Activated CD4-positive, alpha-beta T cell treated with anti-CD3 and anti-CD28 coated beads, Interleukin-2, Interleukin-4, amounts not matched to agents 100 ng/mL and 50 ng/mL, durations not matched to agents 16 hours and 8 hours (primary cell): Measurements from ENCODE around the gene GHITM.
"Not testable (repeated sequence)": the region's sequence is repeated elsewhere in the genome, so short reads cannot be mapped to it uniquely, and the experiment has no call there.

Experiments used
- DNase-seq: peaks from one replicate; pipeline ENCODE4 v3.0.0-alpha.2; 2020; ENCODE audit warnings: low spot score

GHITM gene

DNA sequence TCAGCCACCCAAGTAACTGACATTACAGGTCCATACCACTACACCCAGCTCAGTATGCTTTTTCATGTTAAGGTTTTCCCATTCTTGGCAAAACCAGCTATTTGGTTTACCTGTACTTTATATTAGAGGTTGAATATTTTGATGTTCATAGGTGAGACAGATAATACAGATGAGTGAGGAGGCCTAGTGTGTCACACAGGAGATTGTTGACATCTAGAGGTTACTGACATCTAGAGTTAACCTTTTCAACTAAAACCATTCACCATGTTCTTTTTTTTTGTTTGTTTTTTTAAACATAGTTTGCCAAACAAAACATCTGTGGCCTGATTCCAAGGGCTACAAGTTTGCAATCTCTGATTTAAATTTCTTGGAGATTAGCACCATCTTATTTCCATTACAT lies 8.0 kb downstream of the GHITM start:
- DNase-seq = no peak

DNA sequence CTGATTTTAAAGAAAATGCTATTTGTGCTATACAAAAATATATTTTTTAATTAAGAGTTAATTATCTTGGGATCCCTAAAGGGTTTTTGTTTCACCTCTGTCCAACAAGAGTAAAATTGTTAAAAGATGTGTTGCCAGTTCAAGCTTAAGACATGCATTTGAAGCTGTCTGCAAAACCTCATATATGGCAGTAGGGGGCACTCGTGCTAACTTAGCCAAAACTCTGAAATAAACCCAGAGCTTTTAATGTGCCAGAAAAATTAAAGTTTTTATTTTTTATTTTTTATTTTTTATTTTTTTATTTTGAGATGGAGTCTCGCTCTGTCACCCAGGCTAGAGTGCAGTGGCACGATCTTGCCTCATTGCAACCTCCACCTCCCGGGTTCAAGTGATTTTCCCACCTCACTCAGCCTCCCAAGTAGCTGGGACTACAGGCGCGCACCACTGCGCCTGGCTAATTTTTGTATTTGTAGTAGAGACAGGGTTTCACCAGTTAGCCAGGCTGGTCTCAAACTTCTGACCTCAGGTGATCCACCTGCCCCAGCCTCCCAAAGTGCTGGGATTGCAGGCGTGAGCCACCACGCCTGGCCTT lies 8.8 kb downstream of the GHITM start:
- peak; percentile 33 for DNase-seq

DNA sequence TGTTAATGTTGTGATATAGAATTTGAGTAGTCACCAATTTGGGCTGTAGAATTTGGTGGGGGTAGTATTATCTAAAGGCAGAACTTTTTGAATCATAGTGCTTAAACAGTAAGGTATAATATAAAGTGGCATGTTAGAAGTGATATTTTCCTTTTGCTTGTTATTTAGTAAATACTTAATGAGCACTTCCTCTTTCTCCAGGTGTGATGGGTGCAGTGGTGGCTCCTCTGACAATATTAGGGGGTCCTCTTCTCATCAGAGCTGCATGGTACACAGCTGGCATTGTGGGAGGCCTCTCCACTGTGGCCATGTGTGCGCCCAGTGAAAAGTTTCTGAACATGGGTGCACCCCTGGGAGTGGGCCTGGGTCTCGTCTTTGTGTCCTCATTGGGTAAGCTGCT lies 10.5 kb downstream of the GHITM start:
- DNase-seq = no peak

DNA sequence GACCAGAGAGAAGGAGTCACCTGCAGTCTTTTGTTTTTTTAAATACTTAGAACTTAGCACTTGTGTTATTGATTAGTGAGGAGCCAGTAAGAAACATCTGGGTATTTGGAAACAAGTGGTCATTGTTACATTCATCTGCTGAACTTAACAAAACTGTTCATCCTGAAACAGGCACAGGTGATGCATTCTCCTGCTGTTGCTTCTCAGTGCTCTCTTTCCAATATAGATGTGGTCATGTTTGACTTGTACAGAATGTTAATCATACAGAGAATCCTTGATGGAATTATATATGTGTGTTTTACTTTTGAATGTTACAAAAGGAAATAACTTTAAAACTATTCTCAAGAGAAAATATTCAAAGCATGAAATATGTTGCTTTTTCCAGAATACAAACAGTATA lies 13.5 kb downstream of the GHITM start:
- no peak for DNase-seq

DNA sequence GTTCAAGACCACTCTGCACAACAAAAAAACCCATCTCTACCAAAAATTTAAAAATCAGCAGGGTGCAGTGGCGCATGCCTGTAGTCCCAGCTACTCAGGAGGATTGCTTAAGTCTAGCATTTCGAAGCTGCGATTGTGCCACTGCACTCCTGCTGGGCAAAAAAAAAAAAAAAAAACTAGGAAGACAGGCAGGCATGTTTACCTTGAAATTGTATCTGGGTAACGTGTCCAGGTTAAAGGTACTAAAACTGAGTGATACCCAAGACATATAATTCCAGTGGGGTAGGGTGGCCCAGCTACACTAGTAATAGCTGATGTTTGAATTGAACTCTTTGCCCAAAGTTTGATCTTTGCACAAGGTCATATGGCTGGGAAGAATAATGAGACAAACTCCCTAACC lies 16.2 kb downstream of the GHITM start:
- no peak for DNase-seq

DNA sequence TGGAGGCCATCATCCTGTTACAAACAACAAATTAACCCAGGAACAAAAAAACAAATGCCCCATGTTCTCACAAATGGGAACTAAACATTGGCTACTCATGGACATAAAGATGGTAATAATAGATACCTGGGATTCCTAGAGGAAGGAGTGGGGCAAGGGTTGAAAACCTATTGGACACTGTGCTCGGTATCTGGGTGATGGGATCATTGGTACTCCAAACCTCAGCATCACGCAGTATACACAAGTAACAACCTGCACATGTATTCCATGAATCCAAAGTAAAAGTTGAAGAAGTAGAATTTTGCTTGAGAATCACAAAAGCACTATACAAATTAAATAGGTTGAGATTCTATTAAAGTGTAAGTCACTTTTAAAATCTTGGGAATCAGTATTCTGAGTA lies 16.7 kb downstream of the GHITM start:
- DNase-seq = no peak

DNA sequence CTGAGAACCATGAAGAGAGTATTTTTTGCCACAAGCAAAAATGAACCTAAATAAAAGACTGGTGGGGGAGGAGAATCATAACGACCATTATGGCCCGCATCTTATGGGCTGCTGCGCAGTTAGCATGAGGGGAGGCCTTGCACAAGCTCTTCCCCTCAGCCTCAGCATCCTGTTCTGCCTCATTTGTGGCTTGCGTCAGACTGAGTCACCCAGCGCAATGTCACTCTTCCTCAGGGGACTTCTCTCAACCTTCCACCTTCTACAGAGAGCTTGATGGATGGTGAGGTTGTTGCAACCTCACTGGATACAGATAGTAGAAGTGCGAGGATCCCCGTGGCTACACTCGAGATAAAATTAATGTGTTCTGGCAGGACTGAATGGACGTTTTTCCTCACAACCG lies 17.5 kb downstream of the GHITM start:
- peak; percentile 41 for DNase-seq

DNA sequence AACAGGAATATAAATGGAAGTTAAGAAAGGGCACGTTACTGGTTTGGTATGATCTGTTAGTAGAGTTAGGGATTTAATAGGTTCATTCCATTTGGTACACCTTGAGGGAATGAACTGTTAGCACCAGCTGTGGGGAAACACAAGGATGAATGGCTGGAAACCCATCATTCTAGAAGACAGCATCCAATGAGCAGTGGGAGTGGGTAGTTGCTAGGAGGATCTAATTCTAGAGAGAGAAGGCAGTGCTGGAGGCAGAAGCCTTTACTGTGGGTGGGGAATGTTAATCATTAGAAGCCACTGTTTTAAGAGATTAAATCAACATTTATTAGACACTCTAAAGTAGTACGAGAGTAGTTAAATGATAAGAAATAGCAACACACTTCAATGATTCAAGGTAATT lies 18.8 kb downstream of the GHITM start:
- DNase-seq = no peak

DNA sequence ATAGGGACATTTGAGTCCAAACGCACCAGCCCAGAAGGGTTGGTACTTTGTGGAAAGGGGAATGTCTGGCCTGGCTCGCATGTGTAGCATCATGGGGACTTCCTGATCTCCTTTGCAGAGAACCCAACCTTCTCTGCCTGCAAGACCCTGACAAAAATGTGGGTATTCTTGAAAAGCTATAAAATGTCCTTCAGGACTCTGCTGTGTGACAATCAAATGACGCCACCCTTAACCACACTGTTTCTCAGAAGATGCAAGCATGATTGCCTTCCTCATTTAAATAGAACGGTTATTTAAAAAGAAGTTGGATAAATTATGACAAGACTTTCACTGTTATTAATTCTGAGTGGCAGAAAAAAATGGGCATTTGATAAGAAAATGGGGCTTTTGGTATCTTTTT lies 19.2 kb downstream of the GHITM start:
- no peak for DNase-seq

DNA sequence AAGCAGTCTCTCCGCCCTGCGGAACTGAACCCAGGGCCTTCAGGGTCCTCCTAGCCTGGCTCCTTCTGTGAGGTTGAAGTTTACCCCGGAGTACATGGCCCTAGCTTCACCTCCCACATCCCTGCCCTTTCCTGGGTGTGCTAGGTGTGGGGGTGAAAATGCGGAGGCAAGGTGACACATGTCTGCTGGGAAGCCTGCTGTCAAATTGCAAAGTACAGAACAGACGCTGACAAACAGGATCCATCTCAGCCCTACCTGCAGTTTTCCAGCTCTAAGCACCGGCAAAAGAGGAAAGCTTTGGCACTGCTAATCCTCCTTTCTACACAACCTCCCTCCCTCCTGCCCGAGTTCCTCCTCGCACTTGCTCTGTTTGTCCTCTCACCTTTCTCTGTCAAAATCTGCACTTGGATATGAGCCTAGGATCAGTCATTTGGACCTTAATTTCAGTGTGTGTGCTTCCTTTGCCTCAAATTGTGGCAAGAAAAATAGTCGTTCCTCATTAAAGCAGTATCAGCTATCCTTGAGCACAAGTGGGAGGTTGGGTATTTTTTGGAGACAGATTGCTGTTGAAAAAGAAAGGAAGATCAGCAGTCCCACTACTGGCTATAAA lies 19.9 kb downstream of the GHITM start:
- no peak for DNase-seq

DNA sequence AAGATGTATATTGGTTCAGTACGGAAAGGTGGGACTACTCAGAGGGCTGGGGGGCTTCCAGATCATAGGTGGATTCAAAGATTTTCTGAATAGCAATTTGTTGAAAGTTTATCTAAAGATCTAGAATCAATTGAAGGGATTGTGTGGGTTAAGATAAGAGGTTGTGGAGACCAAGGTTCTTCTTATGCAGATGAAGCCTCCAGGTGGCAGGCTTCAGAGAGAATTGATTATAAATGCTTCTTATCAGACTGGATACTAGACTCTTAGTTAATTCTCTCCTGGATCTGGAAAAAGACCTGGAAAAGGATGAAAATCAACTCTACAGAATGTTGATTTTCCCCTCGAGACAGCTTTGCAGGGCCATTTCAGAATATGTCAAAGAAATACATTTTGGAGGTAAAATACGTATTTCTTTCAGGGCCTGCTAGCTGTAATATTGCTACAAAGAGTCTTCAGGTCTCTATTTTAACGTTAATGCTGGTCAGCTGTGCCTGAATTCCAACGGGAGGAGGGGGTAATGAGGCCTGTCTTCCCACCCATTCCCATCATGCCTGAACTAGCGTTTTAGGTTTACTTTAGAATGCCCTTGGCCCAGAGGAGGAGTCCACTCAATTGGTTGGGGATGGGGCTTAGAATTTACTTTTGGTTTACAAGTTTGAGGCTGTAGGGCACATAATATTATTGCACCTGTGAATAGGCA lies 21.5 kb downstream of the GHITM start:
- no peak for DNase-seq

DNA sequence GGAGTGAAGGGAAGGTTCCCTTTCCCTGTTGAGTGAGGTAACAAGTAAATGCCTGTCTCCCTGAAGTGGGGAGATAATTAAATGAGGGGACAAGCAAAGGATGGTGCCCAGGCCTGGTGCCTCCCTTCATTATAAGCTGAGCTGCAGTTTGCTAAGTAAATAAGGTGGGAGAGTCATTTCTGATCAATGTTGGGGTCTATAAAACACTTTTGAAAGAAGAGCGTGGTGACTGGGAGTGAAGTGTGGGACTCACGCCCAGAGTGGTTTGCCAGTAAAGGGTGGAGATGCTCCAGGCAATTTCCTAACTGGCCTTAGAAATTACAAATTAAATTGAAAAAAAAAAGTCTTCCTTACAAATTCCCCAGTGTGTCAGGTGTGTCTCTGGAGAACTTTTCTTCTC lies 24.7 kb downstream of the GHITM start:
- DNase-seq = no peak

DNA sequence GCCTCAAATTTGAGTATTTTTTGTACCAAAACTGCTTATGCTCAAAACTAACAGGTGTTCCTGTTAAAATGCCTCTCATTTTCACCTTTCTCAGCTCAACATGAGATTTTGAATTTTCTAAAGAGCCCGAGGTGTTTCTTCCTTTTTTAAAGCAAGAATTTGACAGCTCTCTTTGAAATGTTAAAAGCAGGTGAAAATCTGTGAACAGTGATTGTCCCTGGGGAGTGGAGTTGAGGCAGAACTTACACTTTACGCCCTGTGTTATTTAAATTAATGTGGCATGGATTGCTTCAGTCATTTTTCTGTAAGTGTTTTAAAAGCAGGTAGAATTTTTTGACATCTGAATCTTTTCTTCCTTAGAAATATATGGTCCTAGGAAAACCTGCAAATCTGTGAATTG lies 25.1 kb downstream of the GHITM start:
- no peak for DNase-seq

DNA sequence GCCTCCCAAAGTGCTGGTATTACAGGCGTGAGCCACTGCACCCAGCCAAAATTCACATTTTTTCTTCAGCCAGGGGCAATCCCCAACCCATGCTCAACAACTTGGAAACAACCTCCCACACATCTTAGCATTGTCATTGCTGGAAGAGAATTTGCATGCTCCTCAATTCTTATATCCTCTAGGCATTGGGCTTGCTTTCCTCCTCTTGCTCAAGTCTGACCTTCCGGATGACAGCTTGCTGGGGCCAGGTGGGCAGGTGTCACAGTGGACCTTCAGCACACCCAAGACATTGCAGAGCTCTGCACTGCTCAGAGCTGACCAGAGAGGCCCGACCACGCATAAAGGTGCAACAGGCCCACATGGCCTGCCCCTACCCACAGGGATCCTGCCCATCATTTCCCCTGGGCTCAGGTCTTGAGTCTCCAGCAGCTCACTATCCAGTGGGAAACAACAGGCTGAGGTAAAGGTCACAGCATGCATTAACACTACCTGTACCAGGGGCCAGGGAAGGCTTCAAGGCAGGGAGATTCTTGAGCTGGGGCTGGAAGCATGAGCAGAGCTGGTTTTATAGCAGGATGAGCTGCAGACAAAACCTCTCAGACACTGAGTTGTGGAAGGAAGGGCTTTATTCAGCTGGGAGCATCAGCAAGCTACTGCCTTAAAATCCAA lies 27.4 kb downstream of the GHITM start:
- DNase-seq = no peak

DNA sequence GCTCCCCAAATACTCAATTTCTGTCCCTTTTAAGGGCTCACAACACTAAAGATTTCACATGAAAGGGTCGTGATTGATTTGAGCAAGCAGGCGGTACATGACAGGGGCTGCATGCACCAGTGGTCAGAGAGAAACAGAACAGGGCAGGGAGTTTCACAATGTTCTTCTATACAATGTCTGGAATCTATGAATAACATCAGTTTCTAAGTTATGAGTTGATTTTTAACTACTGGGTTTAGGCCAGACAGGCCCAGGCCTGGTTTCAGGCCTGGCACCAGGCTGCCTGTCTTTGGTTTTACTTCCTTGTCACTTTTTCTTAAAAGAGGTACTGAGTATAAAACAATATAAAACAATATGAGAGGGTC lies 28.0 kb downstream of the GHITM start:
- DNase-seq = not testable (repeated sequence)

DNA sequence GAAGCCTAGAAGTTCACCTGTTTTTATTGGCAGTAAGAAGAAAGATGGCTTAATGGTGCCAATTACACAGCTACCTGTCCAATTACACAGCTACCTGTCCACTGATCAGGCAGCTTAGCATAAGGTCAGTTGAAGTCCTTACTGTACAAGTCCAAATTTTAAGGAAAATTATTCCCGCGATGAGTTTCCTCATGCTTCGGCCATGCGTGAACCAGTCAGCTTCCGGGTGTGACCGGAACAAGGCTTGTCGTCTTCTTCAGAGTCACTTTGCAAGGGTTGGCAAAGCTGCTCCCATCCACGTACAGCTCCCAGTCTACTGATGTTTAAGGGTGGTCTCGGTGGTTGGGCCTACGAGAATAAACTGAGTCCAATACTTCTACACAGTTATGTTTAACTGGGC lies 29.1 kb downstream of the GHITM start:
- DNase-seq = not testable (repeated sequence)

DNA sequence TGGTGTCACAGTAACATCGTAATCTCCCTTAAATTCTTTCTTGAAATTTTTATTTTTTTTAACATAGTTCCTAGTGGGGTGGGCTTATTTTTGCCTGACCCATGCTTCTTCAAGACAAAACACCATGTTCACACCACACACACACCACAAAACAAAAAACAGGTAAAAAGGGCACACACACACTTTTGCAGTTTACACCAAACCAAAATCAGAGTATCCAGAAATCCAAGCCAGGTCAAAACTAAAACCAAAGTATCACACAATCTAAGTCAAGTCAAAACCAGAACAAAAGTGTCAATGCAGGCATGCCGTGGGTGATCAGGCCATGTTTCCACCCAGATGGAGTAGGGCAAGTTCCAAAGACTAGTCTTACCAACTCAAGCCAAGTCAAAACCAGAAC lies 31.9 kb downstream of the GHITM start:
- not testable (repeated sequence) for DNase-seq

DNA sequence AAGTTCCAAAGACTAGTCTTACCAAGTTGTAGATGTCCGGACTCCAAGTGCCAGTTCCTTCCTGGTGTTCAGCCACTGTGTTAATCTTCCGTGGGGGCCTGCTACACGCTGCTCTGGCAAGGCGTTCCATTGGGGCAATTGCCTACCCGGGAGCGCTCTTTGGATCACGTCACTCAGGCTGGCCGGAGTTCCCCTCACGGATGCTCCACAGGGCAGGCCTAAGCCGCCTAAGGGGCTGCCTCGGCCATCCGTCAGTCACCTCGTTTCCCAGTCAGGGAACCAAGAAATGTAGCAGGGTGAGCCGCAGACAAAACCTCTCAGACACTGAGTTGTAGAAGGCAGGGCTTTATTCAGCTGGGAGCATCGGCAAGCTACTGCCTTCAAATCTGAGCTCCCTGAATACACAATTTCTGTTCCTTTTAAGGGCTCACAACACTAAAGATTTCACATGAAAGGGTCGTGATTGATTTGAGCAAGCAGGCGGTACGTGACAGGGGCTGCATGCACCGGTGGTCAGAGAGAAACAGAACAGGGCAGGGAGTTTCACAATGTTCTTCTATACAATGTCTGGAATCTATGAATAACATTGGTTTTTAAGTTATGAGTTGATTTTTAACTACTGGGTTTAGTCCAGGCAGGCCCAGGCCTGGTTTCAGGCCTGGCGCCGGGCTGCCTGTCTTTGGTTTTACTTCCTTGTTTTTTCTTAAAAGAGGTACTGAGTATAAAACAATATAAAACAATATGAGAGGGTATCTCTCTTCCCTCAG lies 32.6 kb downstream of the GHITM start:
- DNase-seq = not testable (repeated sequence)

DNA sequence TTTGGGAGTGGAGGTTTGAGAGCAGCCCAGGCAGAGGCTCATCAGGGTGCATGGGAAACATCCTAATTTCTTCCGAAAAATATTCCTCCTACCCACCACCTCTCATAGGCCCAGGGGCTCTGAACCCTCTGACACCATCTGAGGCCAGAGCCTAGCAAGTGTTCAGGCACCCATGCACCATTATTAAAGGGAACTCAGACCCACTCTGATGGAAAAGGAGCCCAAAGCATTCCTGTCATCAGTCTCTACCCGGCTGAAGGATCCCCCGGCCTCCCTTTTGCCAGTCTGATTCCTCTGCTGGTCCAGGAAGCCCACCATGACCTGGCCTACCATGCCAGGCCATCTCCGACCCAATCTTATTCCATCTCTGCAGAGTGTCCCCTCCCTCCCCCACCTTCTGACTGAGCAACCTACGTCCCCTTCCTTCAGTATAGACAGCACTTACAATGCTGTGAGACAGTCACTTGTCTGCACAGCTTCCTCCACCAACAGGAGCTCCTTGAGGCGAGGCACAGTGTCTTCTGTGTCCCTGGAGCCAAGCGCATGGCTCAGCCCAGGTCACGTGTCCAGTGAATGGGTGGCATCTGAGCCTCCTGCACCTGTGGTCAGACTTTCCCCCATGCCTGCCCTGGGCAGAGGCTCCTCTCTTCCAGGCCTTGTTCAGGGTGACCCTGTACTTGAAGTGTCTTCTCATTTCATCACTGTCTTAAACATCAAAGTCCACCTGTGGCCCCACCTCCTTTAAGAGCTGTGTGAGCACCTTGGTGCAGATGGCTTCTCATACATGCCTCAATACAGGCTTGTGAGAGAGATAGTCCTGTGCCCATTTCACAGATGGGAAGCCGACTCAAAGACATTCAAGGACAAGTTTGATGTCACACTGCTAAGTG lies 33.4 kb downstream of the GHITM start:
- no peak for DNase-seq

DNA sequence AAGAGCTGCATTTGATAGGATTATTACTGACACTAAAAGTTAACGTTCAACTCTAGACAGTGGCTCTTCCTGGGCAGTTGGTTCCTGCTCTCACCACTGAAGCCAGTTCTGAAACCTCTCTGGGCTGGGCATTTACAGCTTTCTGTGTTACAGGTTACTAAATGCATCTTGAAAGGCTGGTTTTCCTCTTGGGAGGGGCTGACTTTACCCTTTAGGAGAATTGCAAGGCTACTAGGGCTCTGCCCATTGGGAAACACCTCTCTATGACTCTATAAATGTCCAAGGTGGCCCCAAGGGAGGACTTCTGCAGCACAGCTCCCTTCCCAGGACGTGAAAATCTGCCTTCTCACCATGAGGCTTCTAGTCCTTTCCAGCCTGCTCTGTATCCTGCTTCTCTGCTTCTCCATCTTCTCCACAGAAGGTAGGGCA lies 34.2 kb downstream of the GHITM start, which contains the start of gene GPR15LG:
Gene GPR15LG (plus strand): TSS at position 301 of the 429 bp plus-strand sequence. CDS start 51 bp downstream, at position 352.
- DNase-seq = no peak

DNA sequence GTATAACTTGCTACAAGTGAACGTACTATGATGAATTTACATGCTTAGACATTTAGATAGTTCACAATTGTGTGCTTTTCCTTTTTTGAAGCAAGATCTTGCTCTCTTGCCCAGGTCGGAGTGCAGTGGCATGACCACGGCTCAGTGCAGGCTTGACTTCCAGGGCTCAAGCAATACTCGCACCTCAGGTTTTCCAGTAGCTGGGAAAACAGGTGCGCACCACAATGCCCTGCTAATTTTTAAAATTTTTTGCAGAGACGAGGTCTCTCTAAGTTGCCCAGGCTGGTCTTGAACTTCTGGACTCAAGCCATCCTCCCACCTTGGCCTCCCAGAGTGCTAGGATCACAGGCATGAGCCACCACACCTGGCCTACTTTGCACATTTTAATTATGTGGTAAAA lies 36.1 kb downstream of the GHITM start:
- DNase-seq = no peak
